Measurements from ENCODE around the gene ANKRD39. TPM values are rescaled to one million over a fixed set of nuclear protein-coding genes. Genes with fewer than 3 reads are reported as not detected.

The ANKRD39 gene
- total and polyA plus RNA-seq, 9 of the 15 experiments (the other 6 are each of a cell fraction or from before 2014, with no cell fraction given) = 8.2 to 33.1 (median 23.8) TPM

DNA sequence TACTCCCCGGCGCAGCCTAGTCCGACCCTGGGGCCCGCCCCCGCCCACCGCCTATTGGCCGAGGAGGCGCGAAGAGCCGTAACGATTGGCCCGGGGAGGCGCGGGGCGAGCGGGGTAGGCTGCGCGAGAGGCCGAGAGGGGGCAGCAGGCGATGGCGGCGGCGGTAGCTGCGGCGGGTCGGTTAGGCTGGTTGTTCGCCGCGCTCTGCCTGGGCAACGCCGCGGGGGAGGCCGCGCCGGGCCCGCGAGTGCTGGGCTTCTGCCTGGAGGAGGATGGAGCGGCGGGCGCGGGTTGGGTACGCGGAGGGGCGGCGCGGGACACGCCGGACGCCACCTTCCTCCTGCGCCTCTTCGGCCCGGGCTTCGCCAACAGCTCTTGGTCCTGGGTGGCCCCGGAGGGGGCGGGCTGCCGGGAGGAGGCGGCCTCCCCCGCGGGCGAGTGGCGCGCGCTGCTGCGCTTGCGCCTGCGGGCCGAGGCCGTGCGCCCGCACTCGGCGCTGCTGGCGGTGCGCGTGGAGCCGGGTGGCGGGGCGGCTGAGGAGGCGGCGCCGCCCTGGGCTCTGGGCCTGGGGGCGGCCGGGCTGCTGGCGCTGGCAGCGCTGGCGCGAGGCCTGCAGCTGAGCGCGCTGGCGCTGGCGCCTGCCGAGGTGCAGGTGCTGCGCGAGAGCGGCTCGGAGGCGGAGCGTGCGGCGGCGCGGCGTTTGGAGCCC lies 41.5 kb downstream of the ANKRD39 start, which contains the start of gene CNNM3 (continued):
- TF ChIP-seq, protein P1, sequence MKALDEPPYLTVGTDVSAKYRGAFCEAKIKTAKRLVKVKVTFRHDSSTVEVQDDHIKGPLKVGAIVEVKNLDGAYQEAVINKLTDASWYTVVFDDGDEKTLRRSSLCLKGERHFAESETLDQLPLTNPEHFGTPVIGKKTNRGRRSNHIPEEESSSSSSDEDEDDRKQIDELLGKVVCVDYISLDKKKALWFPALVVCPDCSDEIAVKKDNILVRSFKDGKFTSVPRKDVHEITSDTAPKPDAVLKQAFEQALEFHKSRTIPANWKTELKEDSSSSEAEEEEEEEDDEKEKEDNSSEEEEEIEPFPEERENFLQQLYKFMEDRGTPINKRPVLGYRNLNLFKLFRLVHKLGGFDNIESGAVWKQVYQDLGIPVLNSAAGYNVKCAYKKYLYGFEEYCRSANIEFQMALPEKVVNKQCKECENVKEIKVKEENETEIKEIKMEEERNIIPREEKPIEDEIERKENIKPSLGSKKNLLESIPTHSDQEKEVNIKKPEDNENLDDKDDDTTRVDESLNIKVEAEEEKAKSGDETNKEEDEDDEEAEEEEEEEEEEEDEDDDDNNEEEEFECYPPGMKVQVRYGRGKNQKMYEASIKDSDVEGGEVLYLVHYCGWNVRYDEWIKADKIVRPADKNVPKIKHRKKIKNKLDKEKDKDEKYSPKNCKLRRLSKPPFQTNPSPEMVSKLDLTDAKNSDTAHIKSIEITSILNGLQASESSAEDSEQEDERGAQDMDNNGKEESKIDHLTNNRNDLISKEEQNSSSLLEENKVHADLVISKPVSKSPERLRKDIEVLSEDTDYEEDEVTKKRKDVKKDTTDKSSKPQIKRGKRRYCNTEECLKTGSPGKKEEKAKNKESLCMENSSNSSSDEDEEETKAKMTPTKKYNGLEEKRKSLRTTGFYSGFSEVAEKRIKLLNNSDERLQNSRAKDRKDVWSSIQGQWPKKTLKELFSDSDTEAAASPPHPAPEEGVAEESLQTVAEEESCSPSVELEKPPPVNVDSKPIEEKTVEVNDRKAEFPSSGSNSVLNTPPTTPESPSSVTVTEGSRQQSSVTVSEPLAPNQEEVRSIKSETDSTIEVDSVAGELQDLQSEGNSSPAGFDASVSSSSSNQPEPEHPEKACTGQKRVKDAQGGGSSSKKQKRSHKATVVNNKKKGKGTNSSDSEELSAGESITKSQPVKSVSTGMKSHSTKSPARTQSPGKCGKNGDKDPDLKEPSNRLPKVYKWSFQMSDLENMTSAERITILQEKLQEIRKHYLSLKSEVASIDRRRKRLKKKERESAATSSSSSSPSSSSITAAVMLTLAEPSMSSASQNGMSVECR (CRISPR knock-in tag; IDR thresholded peaks at IDR 0.05) = peak; percentile 70; the same call in 1 of the 2 replicates
- TF ChIP-seq, protein P2, sequence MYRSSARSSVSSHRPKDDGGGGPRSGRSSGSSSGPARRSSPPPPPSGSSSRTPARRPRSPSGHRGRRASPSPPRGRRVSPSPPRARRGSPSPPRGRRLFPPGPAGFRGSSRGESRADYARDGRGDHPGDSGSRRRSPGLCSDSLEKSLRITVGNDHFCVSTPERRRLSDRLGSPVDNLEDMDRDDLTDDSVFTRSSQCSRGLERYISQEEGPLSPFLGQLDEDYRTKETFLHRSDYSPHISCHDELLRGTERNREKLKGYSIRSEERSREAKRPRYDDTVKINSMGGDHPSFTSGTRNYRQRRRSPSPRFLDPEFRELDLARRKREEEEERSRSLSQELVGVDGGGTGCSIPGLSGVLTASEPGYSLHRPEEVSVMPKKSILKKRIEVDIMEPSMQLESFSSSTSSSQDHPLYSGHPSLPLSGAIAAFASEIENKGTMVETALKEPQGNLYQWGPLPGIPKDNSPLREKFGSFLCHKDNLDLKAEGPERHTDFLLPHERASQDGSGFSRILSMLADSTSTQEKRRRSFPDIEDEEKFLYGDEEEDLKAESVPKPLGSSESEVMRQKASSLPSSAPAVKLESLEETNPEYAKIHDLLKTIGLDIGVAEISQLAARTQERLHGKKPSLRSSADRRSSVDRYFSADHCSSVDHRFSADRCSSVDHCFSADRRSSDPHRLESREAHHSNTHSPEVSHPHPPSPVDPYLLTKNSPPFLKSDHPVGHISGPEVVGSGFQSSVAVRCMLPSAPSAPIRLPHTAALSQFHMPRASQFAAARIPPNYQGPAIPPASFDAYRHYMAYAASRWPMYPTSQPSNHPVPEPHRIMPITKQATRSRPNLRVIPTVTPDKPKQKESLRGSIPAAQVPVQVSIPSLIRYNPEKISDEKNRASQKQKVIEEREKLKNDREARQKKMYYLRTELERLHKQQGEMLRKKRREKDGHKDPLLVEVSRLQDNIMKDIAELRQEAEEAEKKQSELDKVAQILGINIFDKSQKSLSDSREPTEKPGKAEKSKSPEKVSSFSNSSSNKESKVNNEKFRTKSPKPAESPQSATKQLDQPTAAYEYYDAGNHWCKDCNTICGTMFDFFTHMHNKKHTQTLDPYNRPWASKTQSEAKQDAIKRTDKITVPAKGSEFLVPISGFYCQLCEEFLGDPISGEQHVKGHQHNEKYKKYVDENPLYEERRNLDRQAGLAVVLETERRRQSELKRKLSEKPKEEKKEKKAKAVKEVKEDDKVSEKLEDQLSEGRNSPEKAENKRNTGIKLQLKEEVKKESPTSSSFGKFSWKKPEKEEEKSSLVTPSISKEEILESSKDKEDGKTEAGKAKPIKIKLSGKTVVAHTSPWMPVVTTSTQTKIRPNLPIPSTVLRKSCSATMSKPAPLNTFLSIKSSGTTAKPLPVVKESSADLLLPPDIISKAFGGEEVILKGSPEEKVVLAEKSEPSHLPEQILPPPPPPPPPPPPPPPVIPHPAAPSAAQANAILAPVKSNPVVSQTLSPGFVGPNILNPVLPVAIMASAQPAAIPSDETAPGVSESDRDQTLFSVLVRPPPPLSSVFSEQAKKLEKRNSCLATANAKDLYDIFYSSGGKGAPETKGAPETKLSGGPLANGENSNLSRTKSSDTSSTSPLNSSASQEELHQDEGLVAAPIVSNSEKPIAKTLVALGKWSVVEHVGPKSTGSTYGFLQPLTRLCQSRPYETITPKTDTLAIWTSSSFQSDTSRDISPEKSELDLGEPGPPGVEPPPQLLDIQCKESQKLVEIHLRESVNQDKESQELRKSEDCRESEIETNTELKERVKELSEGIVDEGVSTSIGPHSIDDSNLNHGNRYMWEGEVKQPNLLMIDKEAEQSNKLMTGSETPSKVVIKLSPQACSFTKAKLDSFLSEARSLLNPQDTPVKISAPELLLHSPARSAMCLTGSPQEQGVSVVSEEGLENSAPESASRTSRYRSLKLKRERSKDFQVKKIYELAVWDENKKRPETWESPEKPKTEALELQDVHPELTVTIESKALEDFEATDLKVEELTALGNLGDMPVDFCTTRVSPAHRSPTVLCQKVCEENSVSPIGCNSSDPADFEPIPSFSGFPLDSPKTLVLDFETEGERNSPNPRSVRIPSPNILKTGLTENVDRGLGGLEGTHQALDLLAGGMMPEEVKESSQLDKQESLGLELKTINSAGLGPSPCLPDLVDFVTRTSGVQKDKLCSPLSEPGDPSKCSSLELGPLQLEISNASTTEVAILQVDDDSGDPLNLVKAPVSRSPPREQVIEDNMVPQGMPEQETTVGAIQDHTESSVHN (IDR thresholded peaks at IDR 0.05; ENCODE audit: borderline replicate concordance in 1 of 2, low read depth in 1 of 2) = no peak
- TF ChIP-seq, protein P3, sequence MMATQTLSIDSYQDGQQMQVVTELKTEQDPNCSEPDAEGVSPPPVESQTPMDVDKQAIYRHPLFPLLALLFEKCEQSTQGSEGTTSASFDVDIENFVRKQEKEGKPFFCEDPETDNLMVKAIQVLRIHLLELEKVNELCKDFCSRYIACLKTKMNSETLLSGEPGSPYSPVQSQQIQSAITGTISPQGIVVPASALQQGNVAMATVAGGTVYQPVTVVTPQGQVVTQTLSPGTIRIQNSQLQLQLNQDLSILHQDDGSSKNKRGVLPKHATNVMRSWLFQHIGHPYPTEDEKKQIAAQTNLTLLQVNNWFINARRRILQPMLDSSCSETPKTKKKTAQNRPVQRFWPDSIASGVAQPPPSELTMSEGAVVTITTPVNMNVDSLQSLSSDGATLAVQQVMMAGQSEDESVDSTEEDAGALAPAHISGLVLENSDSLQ (IDR thresholded peaks at IDR 0.05) = no peak
- TF ChIP-seq HDAC3 (IDR thresholded peaks at IDR 0.05; ENCODE audit: borderline replicate concordance, partially characterized antibody) (no peak), CBX3 (IDR thresholded peaks at IDR 0.05; ENCODE audit: borderline replicate concordance in 1 of 2, low read length in 2 of 2) (no peak), POLR3A (IDR thresholded peaks at IDR 0.05; ENCODE audit: borderline replicate concordance, extremely low read depth, insufficient read depth, insufficient read length) (no peak), SMARCB1 (IDR thresholded peaks at IDR 0.05; ENCODE audit: insufficient read length, low read depth) (no peak), HNRNPL (IDR thresholded peaks at IDR 0.05; ENCODE audit: low read depth, low read length) (peak; percentile 80), SMARCA5 (IDR thresholded peaks at IDR 0.05) (no peak), ZNF239 (CRISPR knock-in tag; IDR thresholded peaks at IDR 0.05) (no peak), SP1 (CRISPR knock-in tag; IDR thresholded peaks at IDR 0.05) (no peak)

All from K562 (cell line).